Body of pancreas (tissue), 4 donors: ENCODE results near the gene PDCD2L.

ENCODE experiments used
- POLR2A ChIP-seq, 3 donors: fragments of 450-650 bp; IDR thresholded peaks; one replicate each; pipeline ENCODE4 v1.6.1; 2016; ENCODE audit warnings: antibody characterized with exemption in 3 of 3, mild to moderate bottlenecking in 2 of 3
- TF ChIP-seq, protein P1 (sequence below), 7 experiments: fragments of 450-650 bp in 4 of 7; fragments of 200-600 bp in 3 of 7; sonication (generic) in 3 of 7; IDR thresholded peaks; one replicate each; pipeline ENCODE4 v1.5.1; 2016 to 2019; ENCODE audit warnings: antibody characterized with exemption in 7 of 7

DNA sequence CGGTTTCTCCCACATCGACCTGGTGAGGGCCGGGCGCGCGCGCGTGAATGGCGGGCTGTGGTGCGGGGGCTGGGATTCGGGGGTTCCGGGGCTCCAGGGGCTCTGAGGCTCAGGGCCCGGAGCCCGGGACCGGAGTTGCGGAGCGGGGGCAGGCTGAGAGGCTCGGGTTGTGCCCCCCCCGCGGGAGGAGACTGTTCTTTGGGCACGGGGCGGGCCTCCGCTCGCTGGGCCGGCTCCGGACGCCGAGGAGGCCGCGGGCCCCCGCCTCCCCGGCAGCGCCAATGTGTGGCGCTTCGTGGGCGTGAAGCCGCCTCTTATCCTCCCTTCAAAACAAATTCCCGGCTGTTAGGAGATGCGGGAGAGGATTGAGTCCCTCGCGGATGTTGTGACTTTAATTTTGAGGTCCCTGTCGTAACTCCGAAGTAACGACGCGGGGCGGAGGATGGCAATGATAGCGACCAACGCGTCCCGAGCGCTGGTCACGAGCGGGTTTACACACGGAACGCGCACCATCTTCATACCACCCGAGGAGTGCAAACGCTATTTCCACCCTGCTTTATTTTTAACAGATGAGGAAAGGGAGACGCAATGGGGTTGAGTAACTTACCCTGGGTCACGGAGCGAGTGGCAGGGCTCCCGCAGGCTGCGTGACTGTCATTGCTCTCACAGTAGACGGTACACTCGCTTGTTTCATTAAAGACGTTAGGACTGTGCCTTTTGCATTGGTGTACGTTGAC is 24.5 kb downstream of the PDCD2L start:
- TF ChIP-seq, protein P1, sequence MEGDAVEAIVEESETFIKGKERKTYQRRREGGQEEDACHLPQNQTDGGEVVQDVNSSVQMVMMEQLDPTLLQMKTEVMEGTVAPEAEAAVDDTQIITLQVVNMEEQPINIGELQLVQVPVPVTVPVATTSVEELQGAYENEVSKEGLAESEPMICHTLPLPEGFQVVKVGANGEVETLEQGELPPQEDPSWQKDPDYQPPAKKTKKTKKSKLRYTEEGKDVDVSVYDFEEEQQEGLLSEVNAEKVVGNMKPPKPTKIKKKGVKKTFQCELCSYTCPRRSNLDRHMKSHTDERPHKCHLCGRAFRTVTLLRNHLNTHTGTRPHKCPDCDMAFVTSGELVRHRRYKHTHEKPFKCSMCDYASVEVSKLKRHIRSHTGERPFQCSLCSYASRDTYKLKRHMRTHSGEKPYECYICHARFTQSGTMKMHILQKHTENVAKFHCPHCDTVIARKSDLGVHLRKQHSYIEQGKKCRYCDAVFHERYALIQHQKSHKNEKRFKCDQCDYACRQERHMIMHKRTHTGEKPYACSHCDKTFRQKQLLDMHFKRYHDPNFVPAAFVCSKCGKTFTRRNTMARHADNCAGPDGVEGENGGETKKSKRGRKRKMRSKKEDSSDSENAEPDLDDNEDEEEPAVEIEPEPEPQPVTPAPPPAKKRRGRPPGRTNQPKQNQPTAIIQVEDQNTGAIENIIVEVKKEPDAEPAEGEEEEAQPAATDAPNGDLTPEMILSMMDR (IDR thresholded peaks at IDR 0.05), result no peak
- no peak for TF ChIP-seq POLR2A (IDR thresholded peaks at IDR 0.05)
